ENCODE data around the gene PWWP2B. TPM values are rescaled to one million over a fixed set of nuclear protein-coding genes. Genes with fewer than 3 reads are reported as not detected.

Gene PWWP2B
- polyA plus RNA-seq, 6 donors from 2014 or later = 3.3 to 10.3 (median 6.2) TPM

Other genes starting within 250 kb of the PWWP2B start
- gene DPYSL4, start 210.3 kb upstream of the PWWP2B start, polyA plus RNA-seq (ENCODE audit: low read depth in 6 of 6) = not detected
- 1 to 10 TPM; 5.7 to 9.5 (median 7.2) TPM for gene STK32C, start 89.2 kb upstream of the PWWP2B start, polyA plus RNA-seq (ENCODE audit: low read depth in 6 of 6)
- 10 to 100 TPM in 1 of 6 donors, 1 to 10 TPM in 5; 7.7 to 11.1 (median 8.7) TPM for gene LRRC27, start 65.0 kb upstream of the PWWP2B start, polyA plus RNA-seq (ENCODE audit: low read depth in 6 of 6)
- 1 to 10 TPM; 1.3 to 6.7 (median 2.1) TPM for gene INPP5A, start 140.6 kb downstream of the PWWP2B start, polyA plus RNA-seq (ENCODE audit: low read depth in 6 of 6)